ENCODE results near the gene CLSTN2. TPM values are rescaled to one million over a fixed set of nuclear protein-coding genes. Genes with fewer than 3 reads are reported as not detected.

CLSTN2 gene
- total RNA-seq, 1 donor from 2014 or later: 16.0 TPM

GRCh38 chr3:140265302-140265701 is 330.3 kb downstream of the CLSTN2 start:
- Histone ChIP-seq H3K4me1 (no peaks in the 10 kb centered on the region), H3K27me3 (no peaks in the 10 kb centered on the region), H3K4me3 (no peak overlapping the region), H3K27ac (no peak overlapping the region), H3K9me3 (no peaks in the 10 kb centered on the region), H3K36me3 (no peaks in the 10 kb centered on the region)
- no peak for TF ChIP-seq CTCF (IDR thresholded peaks at IDR 0.05)
- no peak for TF ChIP-seq POLR2AphosphoS5 (IDR thresholded peaks at IDR 0.05; ENCODE audit: insufficient read depth in 1 of 2, low read depth in 1 of 2)
- TF ChIP-seq POLR2A (IDR thresholded peaks at IDR 0.05): no peak
- intact Hi-C loops (cut with DNase I): no loop called here
- no peak for DNase-seq (ENCODE audit: extremely low spot score in 2 of 2)

GRCh38 chr3:140268103-140268502 is 333.1 kb downstream of the CLSTN2 start:
- H3K4me1 ChIP-seq: no peaks in the 10 kb centered on the region
- TF ChIP-seq POLR2A (IDR thresholded peaks at IDR 0.05) (no peak), POLR2AphosphoS5 (IDR thresholded peaks at IDR 0.05; ENCODE audit: insufficient read depth in 1 of 2, low read depth in 1 of 2) (no peak), CTCF (IDR thresholded peaks at IDR 0.05) (no peak)
- H3K27me3 ChIP-seq: no peaks in the 10 kb centered on the region
- intact Hi-C loops (cut with DNase I): no loop called here
- no peak overlapping the region for H3K27ac ChIP-seq
- no peak for DNase-seq (ENCODE audit: extremely low spot score in 2 of 2)
- H3K9me3 ChIP-seq: no peaks in the 10 kb centered on the region
- no peaks in the 10 kb centered on the region for H3K36me3 ChIP-seq
- H3K4me3 ChIP-seq: no peak overlapping the region

- Histone ChIP-seq H3K4me1 (no peaks in the 10 kb centered on the region), H3K9me3 (no peaks in the 10 kb centered on the region), H3K27ac (no peak overlapping the region), H3K27me3 (no peaks in the 10 kb centered on the region), H3K4me3 (no peak overlapping the region), H3K36me3 (no peaks in the 10 kb centered on the region)
- intact Hi-C loops (cut with DNase I): no loop called here
- TF ChIP-seq POLR2AphosphoS5 (IDR thresholded peaks at IDR 0.05; ENCODE audit: insufficient read depth in 1 of 2, low read depth in 1 of 2) (no peak), CTCF (IDR thresholded peaks at IDR 0.05) (no peak)
- no peak for DNase-seq (ENCODE audit: extremely low spot score in 2 of 2)
Measured at GRCh38 chr3:140268610-140269009, 333.6 kb downstream of the CLSTN2 start.

DNA sequence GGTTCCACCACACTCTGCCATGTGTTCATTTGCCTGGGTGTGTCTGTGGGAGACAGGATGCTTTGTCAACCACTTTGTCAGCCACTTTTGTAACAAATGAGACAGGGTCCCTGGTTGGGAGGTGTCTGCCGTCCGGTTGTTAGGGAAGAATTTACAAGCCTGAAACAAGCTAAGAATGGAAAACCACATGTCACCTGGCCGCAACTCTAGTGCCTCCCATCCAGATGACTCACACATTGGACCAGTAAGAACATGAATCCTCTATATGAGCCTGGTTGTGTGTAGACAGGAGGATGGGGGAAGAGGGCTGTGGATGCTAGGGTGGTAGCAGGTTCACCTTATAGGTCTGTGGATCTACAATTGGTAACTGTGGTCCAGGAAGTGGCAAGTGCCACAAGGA is 335.3 kb downstream of the CLSTN2 start:
- Histone ChIP-seq H3K4me3 (no peak overlapping the region), H3K27ac (no peak overlapping the region), H3K4me1 (no peaks in the 10 kb centered on the region), H3K36me3 (no peaks in the 10 kb centered on the region), H3K9me3 (no peaks in the 10 kb centered on the region), H3K27me3 (no peaks in the 10 kb centered on the region)
- no peak for DNase-seq (ENCODE audit: extremely low spot score in 2 of 2)
- TF ChIP-seq POLR2AphosphoS5 (IDR thresholded peaks at IDR 0.05; ENCODE audit: insufficient read depth in 1 of 2, low read depth in 1 of 2): no peak
- intact Hi-C loops (cut with DNase I): no loop called here

DNA sequence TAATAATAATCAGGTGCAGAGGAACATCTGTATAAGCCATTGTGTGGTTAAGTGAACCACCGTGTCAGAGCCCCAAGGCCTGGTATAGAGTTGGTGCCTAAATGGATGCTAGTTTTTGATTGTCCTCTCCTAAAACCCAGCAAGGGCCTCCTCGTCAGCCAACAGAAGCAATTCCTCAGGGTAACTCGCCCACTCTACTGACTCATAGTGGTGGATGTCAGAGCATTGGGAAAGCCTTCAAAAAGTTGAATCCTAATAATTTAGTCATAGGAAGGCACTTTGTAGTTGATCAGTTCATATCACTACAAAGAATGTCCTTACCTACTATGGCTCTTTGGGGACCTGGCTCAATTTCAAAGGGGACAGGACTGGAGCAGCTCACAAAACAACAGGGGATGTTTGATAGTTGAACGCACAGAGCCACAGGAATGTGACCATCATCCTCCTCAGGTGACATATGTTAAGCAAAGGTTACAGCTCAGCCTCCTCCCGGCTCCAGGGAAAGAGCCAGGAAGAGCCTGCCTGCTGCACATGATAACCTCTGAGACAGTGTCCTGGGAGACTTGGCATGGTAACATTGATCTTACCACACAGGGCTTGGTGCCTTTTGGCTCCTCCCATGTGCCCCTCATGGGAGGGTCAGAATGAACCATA is 338.7 kb downstream of the CLSTN2 start:
- H3K9me3 ChIP-seq: no peaks in the 10 kb centered on the region
- TF ChIP-seq POLR2A (IDR thresholded peaks at IDR 0.05) (no peak), CTCF (IDR thresholded peaks at IDR 0.05) (no peak), POLR2AphosphoS5 (IDR thresholded peaks at IDR 0.05; ENCODE audit: insufficient read depth in 1 of 2, low read depth in 1 of 2) (no peak)
- intact Hi-C loops (cut with DNase I): no loop called here
- H3K4me1 ChIP-seq: no peaks in the 10 kb centered on the region
- H3K36me3 ChIP-seq: no peaks in the 10 kb centered on the region
- no peak overlapping the region for H3K4me3 ChIP-seq
- H3K27me3 ChIP-seq: no peaks in the 10 kb centered on the region
- H3K27ac ChIP-seq: no peak overlapping the region
- no peak for DNase-seq (ENCODE audit: extremely low spot score in 2 of 2)

Data from vagina (tissue), 2 donors.